A549 (cell line): Measurements from ENCODE around the gene CNTFR. TPM values are rescaled to one million over a fixed set of nuclear protein-coding genes. Genes with fewer than 3 reads are reported as not detected.

Experiments used
- ATAC-seq, 2 experiments: fragments of 200-7000 bp in 1 of 2; fragments of >200 bp in 1 of 2; cut with Nextera tagmentation in 1 of 2; cut with Tn5 transposase in 1 of 2; 3 replicates each; pipeline versions ENCODE4 v1.8.0 to v1.9.1; 2018 to 2020; ENCODE audit warnings: mild to moderate bottlenecking in 1 of 2, moderate library complexity in 1 of 2
- CTCF ChIA-PET: fragments of 300-600 bp; sonication (Branson Sonifier 250); formaldehyde crosslinking; extraction: SDS; loops from one replicate; lab custom pipeline; 2021; ENCODE audit warnings: antibody characterized with exemption, inconsistent platforms; lab: Yijun Ruan, JAX
- POLR2A ChIA-PET: fragments of 350-600 bp; formaldehyde crosslinking; extraction: SDS; loops from one replicate; lab custom pipeline; 2021; ENCODE audit warnings: antibody characterized with exemption, inconsistent platforms; lab: Yijun Ruan, JAX
- DNase-seq, 2 experiments: peaks; one replicate each; pipeline versions ENCODE4 v3.0.0 to v3.0.0-alpha.2; 2011 to 2016; ENCODE audit warnings: low read depth in 1 of 2, low spot score in 1 of 2
- FAIRE-seq: peaks from 2 replicates; lab custom pipeline; 2011; peaks lifted over from hg19 to GRCh38; lab: Jason Lieb, UNC
- H3K27ac ChIP-seq, 2 experiments: fragments of >200 bp; sonication (Bioruptor Twin); formaldehyde crosslinking; 3 replicates each; pipeline ENCODE4 v1.5.1; 2016 to 2017
- H3K4me1 ChIP-seq: fragments of >200 bp; sonication (Bioruptor Twin); formaldehyde crosslinking; 3 replicates; pipeline ENCODE4 v1.6.1; 2016
- H3K4me2 ChIP-seq: fragments of >200 bp; sonication (Bioruptor Twin); formaldehyde crosslinking; 3 replicates; pipeline ENCODE4 v1.6.1; 2016
- H3K4me3 ChIP-seq: fragments of >200 bp; sonication (Bioruptor Twin); formaldehyde crosslinking; 3 replicates; pipeline ENCODE4 v1.5.1; 2016
- H3K9me3 ChIP-seq: fragments of >200 bp; sonication (Bioruptor Twin); formaldehyde crosslinking; 3 replicates; pipeline ENCODE4 v1.6.1; 2016
- ATOH8 ChIP-seq: fragments of 250-450 bp; sonication (Bioruptor Pico); IDR thresholded peaks from 2 replicates; pipeline ENCODE4 v1.5.0; 2020; ENCODE audit warnings: low read depth, mild to moderate bottlenecking, moderate library complexity
- BCL3 ChIP-seq: fragments of >200 bp; sonication (Bioruptor Twin); formaldehyde crosslinking; IDR thresholded peaks from 3 replicates; pipeline ENCODE4 v1.6.1; 2016
- BHLHE40 ChIP-seq: IDR thresholded peaks from 2 replicates; pipeline ENCODE4 v1.6.1; 2012; ENCODE audit warnings: low read depth, low read length, inconsistent platforms
- CTCF ChIP-seq: fragments of >200 bp; sonication (Bioruptor Twin); formaldehyde crosslinking; IDR thresholded peaks from 3 replicates; pipeline ENCODE4 v1.5.1; 2016
- E2F6 ChIP-seq: IDR thresholded peaks from 2 replicates; pipeline ENCODE4 v1.6.1; 2012; ENCODE audit warnings: low read depth, borderline replicate concordance
- EP300 ChIP-seq, 2 experiments: fragments of >200 bp; sonication (Bioruptor Twin); formaldehyde crosslinking; IDR thresholded peaks; 2 replicates in 1 of 2; 3 replicates in 1 of 2; pipeline ENCODE4 v1.6.1; 2016 to 2017
- FOSL2 ChIP-seq, 2 experiments: fragments of 450-650 bp in 1 of 2; fragments of >200 bp in 1 of 2; sonication (Bioruptor Twin) in 1 of 2; formaldehyde crosslinking; IDR thresholded peaks; 2 replicates each; pipeline versions ENCODE4 v1.5.0 to v1.6.1; 2016 to 2020; ENCODE audit warnings: mild to moderate bottlenecking in 1 of 2, moderate library complexity in 1 of 2
- HMGXB4 ChIP-seq: fragments of 250-450 bp; sonication (Bioruptor Pico); IDR thresholded peaks from 2 replicates; pipeline ENCODE4 v1.5.0; 2021; ENCODE audit warnings: mild to moderate bottlenecking, moderate library complexity, borderline replicate concordance
- HOXB5 ChIP-seq: fragments of 250-450 bp; sonication (Bioruptor Pico); IDR thresholded peaks from 2 replicates; pipeline ENCODE4 v1.5.0; 2020; ENCODE audit warnings: mild to moderate bottlenecking, moderate library complexity
- JUN ChIP-seq, 2 experiments: fragments of >200 bp; sonication (Bioruptor Twin); formaldehyde crosslinking; IDR thresholded peaks; 2 replicates in 1 of 2; 3 replicates in 1 of 2; pipeline ENCODE4 v1.6.1; 2016 to 2017
- JUNB ChIP-seq: fragments of >200 bp; sonication (Bioruptor Twin); formaldehyde crosslinking; IDR thresholded peaks from 2 replicates; pipeline ENCODE4 v1.6.1; 2016
- KDM1A ChIP-seq: fragments of 200-600 bp; sonication (generic); IDR thresholded peaks from 2 replicates; pipeline ENCODE4 v1.6.1; 2016; ENCODE audit warnings: low read depth, mild to moderate bottlenecking
- MAFK ChIP-seq: fragments of 450-650 bp; IDR thresholded peaks from 2 replicates; pipeline ENCODE4 v1.6.1; 2014; ENCODE audit not compliant: partially characterized antibody
- MAX ChIP-seq: IDR thresholded peaks from 2 replicates; pipeline ENCODE4 v1.6.1; 2012
- MAZ ChIP-seq: fragments of 150-350 bp; IDR thresholded peaks from 2 replicates; pipeline ENCODE4 v1.6.1; 2014; ENCODE audit warnings: antibody characterized with exemption, low read depth, low read length, borderline replicate concordance
- NR3C1 ChIP-seq: fragments of >200 bp; sonication (Bioruptor Twin); formaldehyde crosslinking; IDR thresholded peaks from 3 replicates; pipeline ENCODE4 v1.6.1; 2017
- PHF8 ChIP-seq: fragments of 200-600 bp; sonication (generic); IDR thresholded peaks from 2 replicates; pipeline ENCODE4 v1.6.1; 2016; ENCODE audit warnings: low read depth, mild to moderate bottlenecking, antibody characterized with exemption, moderate library complexity, borderline replicate concordance
- POLR2A ChIP-seq: IDR thresholded peaks from 2 replicates; pipeline ENCODE4 v1.6.1; 2012; ENCODE audit warnings: mild to moderate bottlenecking, low read length
- POLR2AphosphoS2 ChIP-seq: conservative IDR thresholded peaks from 2 replicates; pipeline ENCODE4 v1.6.1; 2012; ENCODE audit warnings: low read length, improper control_type of control experiment, inconsistent platforms
- RAD21 ChIP-seq, 2 experiments: fragments of >200 bp in 1 of 2; sonication (Bioruptor Twin) in 1 of 2; formaldehyde crosslinking in 1 of 2; IDR thresholded peaks in 1 of 2; conservative IDR thresholded peaks in 1 of 2; 2 replicates in 1 of 2; 3 replicates in 1 of 2; pipeline ENCODE4 v1.6.1; 2012 to 2018; ENCODE audit warnings: inconsistent platforms in 1 of 2
- RCOR1 ChIP-seq: fragments of 150-350 bp; IDR thresholded peaks from 2 replicates; pipeline ENCODE4 v1.6.1; 2014; ENCODE audit warnings: antibody characterized with exemption, low read length, low read depth
- SMC3 ChIP-seq: fragments of >200 bp; sonication (Bioruptor Twin); formaldehyde crosslinking; IDR thresholded peaks from 3 replicates; pipeline ENCODE4 v1.6.1; 2018; ENCODE audit warnings: inconsistent platforms
- USF2 ChIP-seq: fragments of 450-650 bp; IDR thresholded peaks from 2 replicates; pipeline ENCODE4 v1.6.1; 2014; ENCODE audit warnings: antibody characterized with exemption
- ZC3H11A ChIP-seq: fragments of 450-650 bp; IDR thresholded peaks from 2 replicates; pipeline ENCODE4 v1.6.1; 2014; ENCODE audit warnings: antibody characterized with exemption, mild to moderate bottlenecking
- ZFP36 ChIP-seq: fragments of 450-650 bp; IDR thresholded peaks from 2 replicates; pipeline ENCODE4 v1.6.1; 2014; ENCODE audit warnings: borderline replicate concordance; ENCODE audit not compliant: partially characterized antibody
- ZNF302 ChIP-seq: fragments of 250-450 bp; sonication (Bioruptor Pico); IDR thresholded peaks from 2 replicates; pipeline ENCODE4 v1.9.0; 2021; ENCODE audit warnings: inconsistent platforms, mild to moderate bottlenecking, moderate library complexity
- WGBS: methylation state at CpG from one replicate; pipeline ENCODE4 v1.1.6; 2017; ENCODE audit errors: missing lambda C conversion rate; 5-methylcytosine and 5-hydroxymethylcytosine counted together
- polyA plus RNA-seq, 4 experiments: library from polyadenylated mRNA; depleted of rRNA in 3 of 4; stranded (reverse); fragments of >200 nt; fragmentation: RNase III in 1 of 4; extraction: RNeasy Plus Mini Kit Qiagen cat#74134 plus additional on column Dnase treatment in 1 of 4; gene quantifications; 2 replicates in 3 of 4; 3 replicates in 1 of 4; pipeline ENCODE4 v1.2.3, GENCODE V29; 2011 to 2017

CNTFR gene
- polyA plus RNA-seq, 2 of the 4 experiments (the other 2 are of a cell fraction): 0.09 TPM; not detected in 1

GRCh38 chr9:34515959-34516358 is 73.6 kb downstream of the CNTFR start (continued):
- TF ChIP-seq KDM1A: no peak

- WGBS: 78% methylated on average over 3 of the region's 3 CpGs
- ChIA-PET CTCF (interaction anchor here (0.9 to 13.5 kb wide), 4 partner anchors 9 to 78 kb away, joined by 3 to 114 read pairs (median 4); no protein-coding TSS in a partner anchor), POLR2A (no interaction called here)
- Histone ChIP-seq H3K4me1 (no peaks in the 10 kb centered on the region), H3K4me2 (no peak overlapping the region), H3K4me3 (no peak overlapping the region), H3K9me3 (no peaks in the 10 kb centered on the region), H3K27ac (no peak overlapping the region)
- ATAC-seq (no peak), FAIRE-seq (no peak), DNase-seq (no peak)
- TF ChIP-seq POLR2AphosphoS2: no peak
- no peak for TF ChIP-seq ZFP36
- no peak for TF ChIP-seq USF2
- TF ChIP-seq FOSL2 (IDR thresholded peaks at IDR 0.05): no peak
- no peak for TF ChIP-seq FOSL2 (CRISPR knock-in tag; IDR thresholded peaks at IDR 0.05)
- no peak for TF ChIP-seq MAZ
- no peak for TF ChIP-seq MAX
- no peak for TF ChIP-seq CTCF
- TF ChIP-seq JUN (IDR thresholded peaks at IDR 0.05): no peak
- TF ChIP-seq HMGXB4 (CRISPR knock-in tag): no peak
- no peak for TF ChIP-seq ATOH8 (CRISPR knock-in tag)
- no peak for TF ChIP-seq PHF8
- no peak for TF ChIP-seq ZC3H11A
- TF ChIP-seq EP300 (IDR thresholded peaks at IDR 0.05): no peak
- TF ChIP-seq POLR2A: no peak
- TF ChIP-seq ZNF302 (CRISPR knock-in tag): no peak
- no peak for TF ChIP-seq HOXB5 (CRISPR knock-in tag)
- no peak for TF ChIP-seq RCOR1
- TF ChIP-seq MAFK: no peak
Measured at GRCh38 chr9:34514816-34515215, 74.7 kb downstream of the CNTFR start.

GRCh38 chr9:34514401-34514800 is 75.1 kb downstream of the CNTFR start:
- H3K27ac ChIP-seq: no peak overlapping the region
- FAIRE-seq: no peak
- no peak overlapping the region for H3K4me2 ChIP-seq
- DNase-seq: no peak
- ChIA-PET POLR2A (no interaction called here), CTCF (interaction anchor here (0.9 to 13.5 kb wide), 6 partner anchors 8 to 82 kb away, joined by 3 to 114 read pairs (median 4); no protein-coding TSS in a partner anchor)
- H3K4me3 ChIP-seq: no peak overlapping the region
- ATAC-seq: no peak
- WGBS: 43% methylated on average over 4 of the region's 8 CpGs
- H3K4me1 ChIP-seq: no peaks in the 10 kb centered on the region
- H3K9me3 ChIP-seq: no peaks in the 10 kb centered on the region
- TF ChIP-seq ZFP36: no peak
- TF ChIP-seq SMC3: no peak
- no peak for TF ChIP-seq E2F6
- TF ChIP-seq JUNB: no peak
- no peak for TF ChIP-seq BCL3
- TF ChIP-seq RCOR1: no peak
- no peak for TF ChIP-seq USF2
- no peak for TF ChIP-seq NR3C1
- no peak for TF ChIP-seq RAD21 (conservative IDR thresholded peaks at IDR 0.05 in 1 of 2, IDR thresholded peaks at IDR 0.05 in 1 of 2)
- TF ChIP-seq BHLHE40: no peak
- no peak for TF ChIP-seq ATOH8 (CRISPR knock-in tag)
